Posterior cingulate gyrus (tissue), 11 donors: Measurements from ENCODE around the gene RASAL2.
"Not testable (repeated sequence)": the region's sequence is repeated elsewhere in the genome, so short reads cannot be mapped to it uniquely, and the experiment has no call there.

Source experiments
- DNase-seq, 10 donors: peaks; one replicate each; pipeline versions ENCODE4 v3.0.0 to v3.0.0-alpha.2; 2020 to 2021; ENCODE audit warnings: mixed read lengths in 3 of 10
- intact Hi-C: fragments of 100-400 bp; cut with DNase I; formaldehyde crosslinking; loops from one replicate; pipeline ENCODE4 v1.15.1; 2023

Gene RASAL2

GRCh38 chr1:178109348-178110143, 15.6 kb downstream of the RASAL2 start:
- intact Hi-C loops, result no loop called here

DNA sequence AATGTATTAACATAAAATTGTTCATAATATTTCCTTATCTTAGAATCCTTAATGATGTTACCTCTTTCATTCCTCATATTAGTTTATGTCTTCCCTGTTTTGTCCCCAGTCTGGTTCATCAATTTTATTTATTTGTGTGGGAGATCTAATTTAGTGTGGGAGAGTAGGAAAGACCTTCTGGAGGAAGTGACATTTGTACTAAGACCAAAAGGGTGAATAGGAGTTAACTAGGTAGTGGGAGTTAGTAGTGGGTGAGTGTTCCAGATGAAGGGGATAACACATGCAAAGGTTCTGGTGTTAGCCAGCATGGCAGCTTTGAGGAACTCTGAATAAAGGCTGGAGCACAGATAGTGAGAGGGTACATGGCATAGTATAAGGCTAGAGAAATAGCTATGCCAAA, 21.4 kb downstream of the RASAL2 start:
- intact Hi-C loops, result no loop called here
- DNase-seq, result no peak

More at GRCh38 chr1:178109348-178110143, 15.6 kb downstream of the RASAL2 start:
- DNase-seq, result no peak

DNA sequence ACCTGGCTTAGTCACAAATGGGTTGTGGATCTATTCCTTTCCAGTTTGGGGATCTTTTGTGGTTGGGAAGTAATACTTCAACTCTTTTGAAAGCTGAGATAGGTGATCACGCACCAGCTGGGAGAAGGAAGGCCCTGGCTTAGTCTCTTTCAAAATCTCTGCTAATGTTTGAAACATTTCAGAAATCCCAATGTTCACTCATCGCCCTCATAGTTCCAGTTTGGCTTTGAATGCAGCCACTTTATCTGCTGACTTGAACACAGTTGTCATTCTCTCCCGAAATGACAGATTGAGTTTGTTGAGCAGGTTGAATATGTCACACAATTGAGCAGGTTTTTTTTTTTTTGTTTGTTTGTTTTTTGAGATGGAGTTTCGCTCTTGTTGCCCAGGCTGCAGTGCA, 24.6 kb downstream of the RASAL2 start:
- DNase-seq, result no peak
- intact Hi-C loops, result no loop called here

DNA sequence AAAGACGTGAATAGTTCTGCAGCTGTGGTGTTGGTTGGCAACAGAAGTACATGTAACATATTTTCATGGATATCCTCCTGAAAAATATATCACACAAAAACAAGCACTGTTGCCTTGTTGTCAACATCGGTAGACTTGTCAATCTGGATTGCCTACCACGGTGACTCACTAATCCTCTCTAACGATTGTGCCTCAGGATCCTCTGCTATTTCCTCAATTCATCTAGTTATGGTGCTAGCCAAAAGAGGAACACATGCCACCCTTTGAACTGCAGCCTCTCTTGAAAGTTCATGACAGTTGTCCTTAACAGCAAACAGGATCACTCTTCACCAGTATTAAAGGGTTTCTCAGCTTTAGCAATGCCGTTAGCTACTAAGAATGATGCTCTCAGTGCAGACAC, 25.7 kb downstream of the RASAL2 start:
- DNase-seq, result no peak
- intact Hi-C loops, result no loop called here

DNA sequence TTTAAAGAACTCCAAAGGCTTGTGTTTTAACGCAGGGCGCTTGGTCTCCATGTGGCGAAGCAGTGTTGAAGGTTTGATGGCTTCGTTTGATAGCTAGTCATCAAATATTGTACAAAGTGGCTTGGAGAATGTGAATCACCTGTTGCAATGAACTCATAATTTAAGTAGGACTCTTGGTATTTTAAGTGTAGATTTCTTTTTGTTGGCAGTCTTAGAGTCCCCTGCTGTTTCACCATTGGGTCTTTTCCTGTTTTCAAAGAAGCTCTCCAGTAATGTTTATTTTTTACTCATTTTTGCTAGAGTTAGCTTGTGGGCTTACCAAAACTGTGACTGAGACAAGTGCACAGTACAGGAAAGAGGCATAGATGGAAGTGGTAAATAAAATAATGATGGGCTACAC, 26.2 kb downstream of the RASAL2 start:
- intact Hi-C loops, result no loop called here
- DNase-seq, result no peak

- DNase-seq, intact Hi-C loops: not testable (repeated sequence)
These were observed 26.7 kb downstream of the RASAL2 start for GRCh38 chr1:178120520-178121052.

GRCh38 chr1:178121883-178122282, 28.0 kb downstream of the RASAL2 start:
- intact Hi-C loops, result no loop called here
- DNase-seq, result no peak

DNA sequence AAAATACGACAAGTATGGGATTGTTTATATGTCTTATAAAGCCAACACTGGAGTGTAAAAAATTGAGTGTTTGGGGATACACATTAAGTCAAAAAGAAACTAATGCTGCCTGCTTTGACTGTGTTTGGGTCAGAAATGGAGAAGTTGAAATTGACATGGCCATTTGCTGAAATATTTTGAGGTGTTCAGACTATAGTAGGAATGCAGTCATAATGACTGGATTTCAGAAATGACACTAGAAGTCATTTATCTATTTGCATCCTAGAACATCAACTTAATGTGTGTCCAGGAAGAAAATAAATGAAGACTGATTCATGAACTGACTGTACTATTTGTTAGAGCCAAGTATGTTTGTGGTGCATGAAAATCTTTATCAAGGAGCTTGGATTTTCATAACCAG, 28.4 kb downstream of the RASAL2 start:
- DNase-seq, result no peak
- intact Hi-C loops, result no loop called here

DNA sequence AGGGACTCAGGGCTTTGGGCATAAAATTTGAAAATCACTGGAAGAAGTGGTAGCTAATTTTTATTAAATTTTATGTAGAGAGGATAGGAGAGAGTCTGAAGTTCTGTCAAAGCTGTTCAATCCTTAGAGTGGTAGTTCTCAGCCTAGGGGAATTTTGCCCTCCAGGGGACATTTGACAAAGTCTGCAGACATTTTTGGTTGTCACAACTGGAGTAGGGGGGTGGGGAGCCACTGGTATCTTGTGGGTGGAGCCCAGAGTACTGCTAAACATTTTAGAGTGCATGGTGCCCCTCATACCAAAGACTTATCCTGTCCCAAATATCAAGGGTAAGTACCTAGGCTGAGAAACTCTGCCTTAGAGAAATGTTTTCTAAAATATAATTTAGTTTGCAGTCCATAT, 30.2 kb downstream of the RASAL2 start:
- intact Hi-C loops, result no loop called here

GRCh38 chr1:178126261-178126660, 32.4 kb downstream of the RASAL2 start:
- no peak for DNase-seq
- intact Hi-C loops, result no loop called here

More for the DNA sequence above, 30.2 kb downstream of the RASAL2 start:
- DNase-seq, result no peak

DNA sequence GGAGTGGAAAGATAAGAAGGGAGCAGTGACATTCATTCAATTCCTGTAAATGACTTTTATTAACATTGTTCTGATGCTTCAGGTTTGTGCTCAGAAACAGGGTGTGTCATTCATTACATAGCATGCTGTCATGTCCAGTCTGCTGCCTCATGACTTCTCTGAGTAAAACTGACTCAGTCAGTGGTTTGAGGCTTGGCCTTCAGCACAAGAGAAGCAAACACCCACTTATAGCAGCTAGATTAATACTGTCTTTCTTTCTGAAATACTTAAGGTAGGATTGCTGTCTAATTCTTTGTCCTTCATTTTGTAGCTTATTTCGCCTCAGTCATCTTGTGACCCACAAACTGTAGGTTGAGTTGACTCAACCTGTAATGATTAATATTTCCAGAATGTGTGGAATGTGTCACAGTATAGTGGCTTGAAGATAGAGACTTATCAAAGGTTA, 32.9 kb downstream of the RASAL2 start:
- DNase-seq, result no peak
- intact Hi-C loops, result no loop called here

GRCh38 chr1:178127482-178128191, 33.7 kb downstream of the RASAL2 start:
- DNase-seq, result no peak
- intact Hi-C loops, result no loop called here

DNA sequence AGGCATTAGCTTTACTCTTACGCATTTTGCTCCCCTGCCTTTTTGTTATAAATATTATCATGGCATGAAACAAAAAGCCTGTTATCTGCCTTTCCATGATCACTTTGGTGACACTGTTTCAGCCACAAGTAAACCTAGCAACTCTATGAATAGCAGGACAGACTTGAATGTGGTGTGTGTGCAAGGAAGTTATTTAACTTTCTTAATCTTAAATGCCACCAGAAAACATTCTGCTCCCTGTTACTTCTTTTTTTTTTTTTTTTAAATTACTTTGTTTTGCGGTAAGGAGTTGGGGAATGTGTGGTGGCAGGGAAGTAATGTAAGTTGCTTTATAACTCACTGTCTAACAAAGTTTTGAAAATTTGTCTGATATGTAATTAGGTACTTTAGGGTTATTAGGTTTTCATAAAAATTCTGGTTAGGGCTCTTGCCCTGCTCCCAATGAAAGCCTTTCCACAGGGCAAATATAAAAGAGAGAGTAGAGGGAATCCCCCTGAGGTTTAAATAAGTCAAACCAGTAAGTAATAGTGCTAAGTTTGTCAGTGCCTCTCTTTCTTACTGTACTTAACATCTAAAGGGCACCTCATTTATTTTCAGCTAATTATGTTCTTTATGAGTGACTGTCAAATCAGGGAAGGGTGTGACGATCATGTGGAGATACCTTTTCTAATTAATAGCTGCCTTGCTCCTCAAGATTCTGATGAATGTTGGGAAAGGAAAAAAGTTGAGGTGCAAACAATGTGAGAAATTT, 39.5 kb downstream of the RASAL2 start:
- no peak for DNase-seq
- intact Hi-C loops, result no loop called here

- no peak for DNase-seq
- intact Hi-C loops, result no loop called here
These were observed 40.2 kb downstream of the RASAL2 start for GRCh38 chr1:178134061-178134460.

DNA sequence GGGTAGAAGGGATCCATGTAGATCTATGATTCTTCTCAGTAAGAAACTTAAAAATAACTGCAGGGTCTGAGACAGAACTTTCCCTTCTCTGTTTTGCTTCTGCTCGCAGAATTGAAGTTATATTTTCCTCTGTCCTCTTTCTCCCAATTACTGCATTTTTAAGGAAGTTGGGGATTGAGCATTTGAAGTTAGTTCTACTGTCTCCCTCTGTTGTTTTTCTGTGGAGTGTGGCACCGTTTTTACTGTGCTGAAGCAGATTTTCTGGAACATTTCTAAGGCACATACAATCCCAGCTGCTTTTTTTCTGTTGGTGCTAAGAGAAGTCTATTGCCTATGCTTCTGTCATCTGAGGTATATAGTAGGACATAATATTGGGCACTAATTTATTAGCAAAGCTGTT, 43.3 kb downstream of the RASAL2 start:
- intact Hi-C loops, result no loop called here
- DNase-seq, result no peak

GRCh38 chr1:178142806-178143205, 48.9 kb downstream of the RASAL2 start:
- no peak for DNase-seq
- intact Hi-C loops, result no loop called here

DNA sequence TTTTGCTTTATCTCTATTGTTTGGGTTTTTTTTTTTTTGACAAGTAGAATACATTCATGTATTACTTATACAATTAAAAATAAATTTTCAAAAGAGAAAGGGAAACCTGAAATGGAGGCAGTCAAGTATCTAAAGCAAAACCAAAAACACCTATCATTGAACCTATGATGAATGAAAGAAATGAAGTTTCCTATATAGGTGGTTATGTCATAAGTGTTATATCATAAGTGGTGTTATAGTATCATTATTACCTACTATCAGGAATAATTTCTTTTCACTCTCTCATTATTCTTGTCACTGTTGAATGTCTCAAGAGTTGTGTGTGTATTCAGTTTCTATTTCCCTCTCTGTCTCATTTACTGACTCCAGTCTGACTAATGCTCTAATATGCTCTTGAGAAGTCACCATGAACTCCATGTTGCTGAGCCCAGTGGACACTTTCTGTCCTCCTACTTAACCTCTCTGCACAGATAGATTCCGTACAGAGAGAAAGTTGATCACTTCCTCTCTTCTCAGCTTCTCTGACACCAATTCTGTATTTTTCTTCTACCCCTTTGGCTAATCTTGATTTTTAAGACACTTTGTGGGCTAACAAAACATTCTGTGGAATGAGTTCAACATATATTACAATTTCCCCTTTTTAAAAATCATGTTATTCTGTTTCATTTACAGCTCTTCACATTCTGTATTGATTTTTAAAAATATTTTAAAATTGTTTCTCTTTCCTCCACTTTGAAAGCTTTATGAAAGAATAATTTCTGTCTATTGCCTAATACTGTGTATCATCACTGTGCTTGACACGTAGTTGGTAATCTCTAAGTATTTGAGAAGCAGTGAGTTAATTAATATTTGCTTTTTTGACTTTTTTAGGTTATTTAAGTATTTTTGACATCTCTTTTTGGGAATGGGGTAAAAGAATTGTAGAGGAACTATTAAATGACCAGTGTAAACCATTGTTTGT, 50.1 kb downstream of the RASAL2 start:
- no peak for DNase-seq
- intact Hi-C loops, result no loop called here

DNA sequence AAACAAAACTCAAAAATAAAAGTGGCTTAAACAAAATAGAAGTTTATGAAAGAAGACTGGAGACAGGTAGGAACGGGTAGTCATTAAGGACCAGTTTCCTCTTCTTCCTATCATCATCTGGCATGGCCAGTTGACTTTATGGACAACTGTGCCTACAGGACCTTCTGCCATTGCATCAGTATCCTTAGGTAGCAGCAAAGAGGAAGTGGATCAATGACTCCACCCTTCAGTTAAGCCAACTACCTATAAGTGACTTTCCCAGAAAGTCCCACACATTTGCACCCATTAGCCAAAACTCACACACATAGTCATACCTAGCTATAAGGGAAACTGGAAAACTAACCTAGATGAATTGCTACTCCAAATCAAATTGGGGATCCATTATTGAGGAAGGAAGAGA, 51.7 kb downstream of the RASAL2 start:
- no peak for DNase-seq
- intact Hi-C loops, result no loop called here

DNA sequence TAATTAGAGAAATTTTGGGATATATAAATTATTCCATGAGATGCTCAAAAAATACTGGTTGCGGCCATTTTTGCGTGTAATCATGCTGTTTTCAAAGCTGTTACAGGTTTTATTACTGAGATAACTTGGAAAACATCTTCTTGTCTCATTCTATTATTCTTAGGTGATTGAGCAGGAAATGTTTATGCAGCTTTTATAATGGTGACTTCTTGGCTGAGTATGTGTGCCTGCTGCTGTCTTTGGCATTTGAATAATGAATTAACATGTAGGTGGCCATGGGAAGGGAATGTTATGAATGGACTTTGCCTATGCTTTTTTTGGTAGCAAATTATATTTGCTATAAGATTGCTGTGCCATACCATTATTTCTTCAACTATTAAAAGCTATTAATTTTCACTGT, 52.5 kb downstream of the RASAL2 start:
- intact Hi-C loops, result no loop called here

GRCh38 chr1:178150610-178151009, 56.7 kb downstream of the RASAL2 start:
- intact Hi-C loops, result no loop called here
- DNase-seq, result no peak

More for the DNA sequence above, 52.5 kb downstream of the RASAL2 start:
- no peak for DNase-seq
